GM12875 (cell line): Measurements from ENCODE around the gene NHERF1.

Source experiments
- H3K4me3 ChIP-seq: one replicate; pipeline ENCODE4 v1.5.1; 2011; ENCODE audit warnings: low read depth, low read length, control low read depth
- TF ChIP-seq, protein P1 (sequence below): IDR thresholded peaks from 2 replicates; pipeline ENCODE4 v1.5.1; 2011; ENCODE audit warnings: low read depth, mild to moderate bottlenecking, control low read depth, inconsistent platforms, low read length, moderate library complexity, borderline replicate concordance; ENCODE audit not compliant: insufficient read depth

The NHERF1 gene

DNA sequence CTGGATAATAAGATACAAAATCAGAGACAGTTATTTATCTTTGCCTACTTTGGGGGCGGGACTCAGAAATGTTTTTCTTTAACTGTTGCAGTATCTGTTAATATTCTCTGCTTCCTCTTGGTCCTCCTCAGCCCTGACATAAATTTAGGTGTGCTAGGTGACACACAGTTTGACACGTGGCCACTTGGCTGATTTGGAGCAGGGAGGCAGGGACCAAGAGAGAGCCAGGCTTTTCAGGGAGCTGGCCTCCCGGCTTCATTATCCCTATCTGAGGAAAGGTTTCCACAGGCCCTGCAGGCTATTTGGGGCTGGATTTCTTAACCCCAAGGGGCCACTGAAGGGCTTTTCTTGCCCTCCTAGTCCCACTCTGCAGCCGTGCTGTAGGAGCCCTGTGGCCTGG lies 47.8 kb downstream of the NHERF1 start:
- TF ChIP-seq, protein P1, sequence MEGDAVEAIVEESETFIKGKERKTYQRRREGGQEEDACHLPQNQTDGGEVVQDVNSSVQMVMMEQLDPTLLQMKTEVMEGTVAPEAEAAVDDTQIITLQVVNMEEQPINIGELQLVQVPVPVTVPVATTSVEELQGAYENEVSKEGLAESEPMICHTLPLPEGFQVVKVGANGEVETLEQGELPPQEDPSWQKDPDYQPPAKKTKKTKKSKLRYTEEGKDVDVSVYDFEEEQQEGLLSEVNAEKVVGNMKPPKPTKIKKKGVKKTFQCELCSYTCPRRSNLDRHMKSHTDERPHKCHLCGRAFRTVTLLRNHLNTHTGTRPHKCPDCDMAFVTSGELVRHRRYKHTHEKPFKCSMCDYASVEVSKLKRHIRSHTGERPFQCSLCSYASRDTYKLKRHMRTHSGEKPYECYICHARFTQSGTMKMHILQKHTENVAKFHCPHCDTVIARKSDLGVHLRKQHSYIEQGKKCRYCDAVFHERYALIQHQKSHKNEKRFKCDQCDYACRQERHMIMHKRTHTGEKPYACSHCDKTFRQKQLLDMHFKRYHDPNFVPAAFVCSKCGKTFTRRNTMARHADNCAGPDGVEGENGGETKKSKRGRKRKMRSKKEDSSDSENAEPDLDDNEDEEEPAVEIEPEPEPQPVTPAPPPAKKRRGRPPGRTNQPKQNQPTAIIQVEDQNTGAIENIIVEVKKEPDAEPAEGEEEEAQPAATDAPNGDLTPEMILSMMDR: no peak

DNA sequence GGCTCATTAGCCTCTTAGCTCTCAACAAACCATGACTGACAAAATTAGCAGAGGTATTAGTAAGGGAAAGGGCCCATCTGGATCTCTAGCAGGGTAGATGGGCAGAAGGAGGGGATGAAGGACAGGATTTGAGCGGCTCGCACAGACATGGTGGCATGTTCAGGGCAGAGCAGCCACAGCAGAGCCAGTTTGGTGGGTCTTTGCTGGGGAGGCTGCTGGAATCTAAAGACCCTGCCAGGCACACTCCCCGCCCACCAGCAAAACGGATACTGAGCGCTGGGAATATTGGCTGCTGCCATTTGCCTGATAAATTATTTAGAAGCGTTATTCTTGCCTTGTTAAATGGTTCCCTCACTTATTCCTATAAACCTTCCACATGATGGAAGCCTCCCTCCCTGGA lies 48.4 kb downstream of the NHERF1 start:
- no peak overlapping the region for H3K4me3 ChIP-seq
- TF ChIP-seq, protein P1: no peak

More for the DNA sequence above, 47.8 kb downstream of the NHERF1 start:
- no peak overlapping the region for H3K4me3 ChIP-seq

DNA sequence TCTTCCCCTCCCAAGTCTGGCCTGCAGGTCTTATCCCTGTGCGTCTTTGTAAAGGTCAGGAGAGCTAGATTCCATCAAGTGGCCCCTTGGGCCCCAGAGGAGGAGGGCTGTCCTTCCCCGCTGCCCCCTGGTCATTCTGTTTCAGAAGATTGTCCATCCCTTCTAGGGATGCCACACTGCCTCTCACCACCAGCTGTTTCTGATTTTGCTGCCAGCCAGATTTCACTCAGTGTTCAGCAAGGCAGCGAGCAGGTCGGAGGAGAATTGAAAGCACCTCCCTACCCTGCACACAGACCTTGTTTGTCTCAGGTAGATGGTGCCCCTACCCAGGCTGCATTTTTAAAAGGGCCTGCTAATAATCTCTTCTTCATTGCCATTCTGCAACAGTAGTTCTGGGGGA lies 49.4 kb downstream of the NHERF1 start:
- TF ChIP-seq, protein P1: no peak

DNA sequence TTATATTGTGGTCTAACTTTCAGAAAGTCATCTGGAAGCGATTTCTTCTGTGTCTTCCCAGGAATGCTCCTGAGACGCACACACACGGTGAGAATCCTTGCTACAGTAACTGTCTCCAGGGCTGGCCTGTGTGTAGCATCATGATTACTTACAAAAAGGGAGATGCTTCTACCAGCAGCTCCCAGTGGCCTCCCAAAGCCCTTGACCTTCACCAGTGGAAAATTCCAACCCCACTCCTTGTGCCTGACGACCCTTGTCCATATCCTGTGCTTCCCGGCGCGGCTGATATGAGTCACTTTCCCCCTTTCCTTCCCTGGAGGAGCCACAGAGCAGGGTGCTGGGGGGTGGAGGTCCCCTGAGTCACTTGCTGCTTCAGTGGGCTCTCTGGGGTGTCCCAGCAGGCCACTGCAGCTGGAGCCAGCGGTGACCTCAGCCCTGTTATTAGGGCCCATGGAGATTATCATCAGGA lies 49.8 kb downstream of the NHERF1 start:
- TF ChIP-seq, protein P1: no peak
- H3K4me3 ChIP-seq: no peak overlapping the region

More for the DNA sequence above, 49.4 kb downstream of the NHERF1 start:
- no peak overlapping the region for H3K4me3 ChIP-seq

DNA sequence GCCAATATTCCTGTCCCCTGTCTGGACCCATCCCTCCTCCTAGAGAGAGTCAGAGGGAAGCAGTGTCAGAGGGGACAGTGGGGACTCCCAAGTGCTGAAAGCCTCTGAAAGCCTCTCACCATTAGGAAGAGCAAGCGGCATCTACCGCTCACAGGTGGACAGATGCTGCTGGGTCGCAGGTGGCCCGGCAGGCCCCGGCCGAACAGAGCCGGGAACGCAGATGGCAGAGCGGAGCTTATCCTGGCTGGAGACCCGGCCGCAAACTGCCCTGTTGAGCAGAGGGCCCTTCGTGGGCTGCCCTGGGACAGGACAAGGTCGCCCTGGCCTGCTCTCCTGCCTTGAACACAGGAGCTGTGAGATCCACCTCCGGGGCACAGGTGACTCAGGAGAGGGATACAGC lies 50.7 kb downstream of the NHERF1 start:
- TF ChIP-seq, protein P1: no peak
- no peak overlapping the region for H3K4me3 ChIP-seq

DNA sequence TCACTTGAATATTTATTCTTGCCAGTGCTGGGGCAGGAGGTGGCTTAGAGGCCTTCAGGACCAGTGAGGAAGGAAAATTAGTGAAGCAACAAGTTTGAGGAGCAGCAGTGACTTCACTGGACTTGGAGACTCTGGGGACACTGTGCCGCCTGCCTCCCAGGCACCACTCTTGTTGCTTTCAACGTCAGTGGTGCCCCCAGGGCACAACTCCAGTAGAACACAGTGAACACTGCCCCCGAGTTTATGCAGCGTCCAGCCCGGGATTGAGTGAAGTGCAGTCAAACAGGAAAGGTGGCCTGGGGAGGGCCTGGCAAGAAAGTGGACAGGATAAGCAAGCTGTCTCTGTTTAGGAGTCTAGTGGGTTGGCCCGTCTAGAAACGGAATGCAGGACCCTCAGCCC lies 52.1 kb downstream of the NHERF1 start:
- H3K4me3 ChIP-seq: no peak overlapping the region
- TF ChIP-seq, protein P1: no peak

DNA sequence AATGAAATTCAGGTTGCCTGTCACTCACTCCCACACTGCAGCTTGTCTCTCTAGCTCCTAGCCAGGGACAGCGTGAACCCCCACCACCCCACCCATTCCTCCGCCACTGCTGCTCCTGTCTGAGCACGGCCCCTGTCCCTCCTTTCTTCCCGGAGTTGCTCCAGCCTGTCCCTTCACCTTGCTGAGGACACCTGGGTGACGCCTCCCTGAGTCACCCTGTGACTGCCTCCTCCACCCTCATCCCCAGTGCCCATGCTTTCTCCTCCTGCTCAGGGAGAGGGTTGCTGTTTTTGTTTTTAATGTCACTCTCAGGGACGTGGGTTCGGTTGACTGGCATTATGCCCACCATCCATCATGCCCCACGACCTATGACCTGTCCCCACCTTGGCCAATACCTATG lies 53.5 kb downstream of the NHERF1 start:
- TF ChIP-seq, protein P1: no peak
- no peak overlapping the region for H3K4me3 ChIP-seq
